Naive thymus-derived CD4-positive, alpha-beta T cell (primary cell): Measurements from ENCODE around the gene TMEM266. TPM values are rescaled to one million over a fixed set of nuclear protein-coding genes. Genes with fewer than 3 reads are reported as not detected.

ENCODE experiments used
- ATAC-seq: fragments of 150-1000 bp; cut with Tn5 transposase; 2 replicates; pipeline ENCODE4 v1.10.0; 2021; ENCODE audit warnings: mild to moderate bottlenecking, moderate library complexity
- CTCF ChIA-PET: fragments of 350-600 bp; sonication (Branson Sonifier 250); formaldehyde crosslinking; loops from one replicate; lab custom pipeline; 2021; ENCODE audit warnings: antibody characterized with exemption; lab: Charles Lee
- POLR2A ChIA-PET: fragments of 350-600 bp; sonication (Branson Sonifier 250); formaldehyde crosslinking; loops from one replicate; lab custom pipeline; 2021; ENCODE audit warnings: antibody characterized with exemption, inconsistent platforms; lab: Charles Lee
- DNase-seq, 9 donors: peaks; one replicate each; pipeline versions ENCODE4 v3.0.0 to v3.0.0-alpha.2; 2020 to 2022; ENCODE audit warnings: mixed read lengths in 1 of 9
- H3K27ac ChIP-seq: one replicate; pipeline ENCODE4 v1.7.0; 2013; ENCODE audit warnings: mild to moderate bottlenecking, low read depth, low read length, moderate library complexity
- H3K27me3 ChIP-seq, 2 donors: one replicate each; pipeline ENCODE4 v1.7.0; 2013; ENCODE audit warnings: low read length in 2 of 2, mild to moderate bottlenecking in 2 of 2, moderate library complexity in 2 of 2; ENCODE audit not compliant: control insufficient read depth in 2 of 2, insufficient read depth in 2 of 2
- H3K36me3 ChIP-seq, 3 experiments: 1 replicate in 2 of 3; 2 replicates in 1 of 3; pipeline ENCODE4 v1.7.0; 2013; ENCODE audit warnings: low read length in 3 of 3, mild to moderate bottlenecking in 3 of 3, moderate library complexity in 1 of 3; ENCODE audit not compliant: insufficient read depth in 3 of 3, control insufficient read depth in 2 of 3
- H3K4me1 ChIP-seq, 2 donors: one replicate each; pipeline ENCODE4 v1.7.0; 2013; ENCODE audit warnings: low read length in 2 of 2, mild to moderate bottlenecking in 2 of 2, moderate library complexity in 1 of 2; ENCODE audit not compliant: control insufficient read depth in 2 of 2, insufficient read depth in 2 of 2
- H3K4me3 ChIP-seq: 2 replicates; pipeline ENCODE4 v1.7.0; 2013; ENCODE audit warnings: mild to moderate bottlenecking, low read length
- H3K9me3 ChIP-seq, 3 experiments: 1 replicate in 2 of 3; 2 replicates in 1 of 3; pipeline ENCODE4 v1.7.0; 2013; ENCODE audit warnings: low read length in 3 of 3; ENCODE audit not compliant: control insufficient read depth in 2 of 3
- H3K27ac Mint-ChIP-seq, 9 donors: one replicate each; pipeline ENCODE4 v1.8.0; 2020 to 2022; ENCODE audit warnings: mixed read lengths in 9 of 9, mild to moderate bottlenecking in 8 of 9, moderate library complexity in 5 of 9, inconsistent platforms in 2 of 9
- H3K27me3 Mint-ChIP-seq, 5 donors: one replicate each; pipeline ENCODE4 v1.8.0; 2021 to 2022; ENCODE audit warnings: mixed read lengths in 5 of 5, mild to moderate bottlenecking in 1 of 5
- H3K36me3 Mint-ChIP-seq, 5 donors: one replicate each; pipeline ENCODE4 v1.8.0; 2020 to 2022; ENCODE audit warnings: mixed read lengths in 5 of 5, mild to moderate bottlenecking in 3 of 5, inconsistent platforms in 1 of 5
- H3K4me1 Mint-ChIP-seq, 7 donors: one replicate each; pipeline ENCODE4 v1.8.0; 2020 to 2022; ENCODE audit warnings: mixed read lengths in 7 of 7, mild to moderate bottlenecking in 3 of 7, inconsistent platforms in 1 of 7
- H3K4me3 Mint-ChIP-seq, 10 donors: one replicate each; pipeline ENCODE4 v1.8.0; 2020 to 2022; ENCODE audit warnings: mild to moderate bottlenecking in 10 of 10, mixed read lengths in 10 of 10, moderate library complexity in 6 of 10, inconsistent platforms in 2 of 10
- H3K9me3 Mint-ChIP-seq, 11 donors: one replicate each; pipeline ENCODE4 v1.8.0; 2020 to 2022; ENCODE audit warnings: mixed read lengths in 11 of 11, mild to moderate bottlenecking in 4 of 11, inconsistent platforms in 1 of 11, moderate library complexity in 1 of 11
- intact Hi-C, 2 donors: fragments of 100-400 bp; cut with micrococcal nuclease; formaldehyde crosslinking; loops; one replicate each; pipeline ENCODE4 v1.15.1; 2023
- polyA plus RNA-seq, 2 donors: library from polyadenylated mRNA; unstranded; fragments of 300-500 nt; fragmentation: Illumina TruSeq; gene quantifications; one replicate each; pipeline ENCODE4 v1.2.3, GENCODE V29; 2021
- total RNA-seq, 6 experiments: library from RNA in 5 of 6; stranded (reverse) in 5 of 6; gene quantifications; 1 replicate in 5 of 6; 2 replicates in 1 of 6; pipeline ENCODE4 v1.2.3 and lab custom pipeline; 2021 to 2026

The TMEM266 gene
- total and polyA plus RNA-seq, 7 experiments from 2014 or later: not detected

DNA sequence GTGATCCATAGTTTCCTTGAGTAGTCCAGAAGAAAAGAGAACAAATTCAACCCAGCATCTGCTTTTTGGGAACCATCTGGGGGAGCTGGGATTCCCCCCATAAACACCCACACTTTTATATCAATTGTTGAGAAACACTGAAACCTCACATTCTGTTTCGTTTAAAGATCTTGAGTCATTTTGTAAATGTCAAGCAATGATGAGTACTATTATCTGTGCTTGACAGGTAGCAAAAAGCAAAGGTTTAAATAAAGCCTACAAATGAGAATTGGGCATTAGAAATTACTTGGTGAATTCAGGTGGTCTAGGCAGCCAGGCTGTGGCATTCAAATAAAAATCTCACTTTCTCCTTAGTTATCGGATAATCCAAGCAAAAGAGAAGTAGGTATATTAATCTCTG, 75.7 kb downstream of the TMEM266 start:
- DNase-seq (no peak), ATAC-seq (no peak)
- intact Hi-C loops: no loop called here
- POLR2A ChIA-PET: no interaction called here
- Mint-ChIP-seq H3K27me3 (peaks cover 0 to 29% (median 1%) of the 10 kb centered on the region in 5 donors), H3K36me3 (no peaks in the 10 kb centered on the region), H3K4me3 (no peak overlapping the region), H3K27ac (no peak overlapping the region), H3K4me1 (peaks cover 0 to 11% (median 0%) of the 10 kb centered on the region in 7 donors), H3K9me3 (peaks cover 0 to 6% (median 0%) of the 10 kb centered on the region in 11 donors)
- CTCF ChIA-PET: no interaction called here
- H3K4me3 ChIP-seq: no peak overlapping the region
- no peaks in the 10 kb centered on the region for H3K9me3 ChIP-seq
- H3K36me3 ChIP-seq: no peaks in the 10 kb centered on the region
- no peaks in the 10 kb centered on the region for H3K27me3 ChIP-seq
- no peak overlapping the region for H3K27ac ChIP-seq
- no peaks in the 10 kb centered on the region for H3K4me1 ChIP-seq

- no peak for DNase-seq
- Histone ChIP-seq H3K27me3 (no peaks in the 10 kb centered on the region), H3K4me1 (no peaks in the 10 kb centered on the region), H3K27ac (no peak overlapping the region), H3K9me3 (no peaks in the 10 kb centered on the region), H3K4me3 (no peak overlapping the region), H3K36me3 (no peaks in the 10 kb centered on the region)
- Mint-ChIP-seq H3K4me1 (peaks cover 0 to 11% (median 0%) of the 10 kb centered on the region in 7 donors), H3K36me3 (no peaks in the 10 kb centered on the region), H3K27me3 (peaks cover 1 to 39% (median 9%) of the 10 kb centered on the region in 5 donors), H3K27ac (no peak overlapping the region), H3K4me3 (no peak overlapping the region), H3K9me3 (peaks cover 0 to 6% (median 0%) of the 10 kb centered on the region in 11 donors)
- ChIA-PET POLR2A (no interaction called here), CTCF (interaction anchor here (0.6 to 2.8 kb wide), 5 partner anchors 11 to 329 kb away, joined by 4 to 23 read pairs (median 12); no protein-coding TSS in a partner anchor)
- intact Hi-C loops: no loop called here
- no peak for ATAC-seq
These were observed 78.7 kb downstream of the TMEM266 start for GRCh38 chr15:76138436-76138835.

DNA sequence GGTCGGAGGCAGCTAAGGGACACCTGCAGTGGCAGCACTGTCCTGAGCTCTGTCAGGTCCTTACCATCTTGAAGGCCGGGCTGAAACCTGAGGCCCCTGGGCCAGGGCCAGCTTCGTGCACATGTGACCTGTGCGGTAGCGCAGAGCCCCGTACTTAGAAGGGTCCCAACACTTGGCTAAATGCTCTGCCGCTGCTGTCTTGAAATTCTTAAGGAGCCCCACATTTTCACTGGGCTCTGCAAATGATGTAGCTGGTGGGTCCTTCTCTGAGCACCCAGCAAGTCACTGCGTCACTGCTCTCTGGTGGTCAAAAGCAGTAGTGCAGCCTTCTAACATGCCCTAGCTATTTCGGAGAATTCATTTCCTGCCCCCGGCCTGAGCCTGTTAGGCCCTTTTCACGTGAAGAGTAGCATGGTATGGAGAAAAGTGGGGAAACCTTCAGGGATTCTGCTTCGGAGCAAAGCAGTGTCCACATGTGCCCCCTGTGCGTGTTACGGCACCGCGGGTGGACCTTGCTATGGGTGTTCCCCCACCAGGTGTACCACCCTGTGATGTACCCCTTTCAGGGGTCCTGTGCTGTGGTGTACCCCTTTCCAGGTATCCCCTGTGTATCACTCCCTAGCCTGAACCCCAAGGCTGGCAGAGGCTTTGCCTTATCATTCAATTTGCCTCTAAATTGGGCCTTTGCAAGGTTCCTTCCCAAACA, 79.7 kb downstream of the TMEM266 start:
- peaks cover 8 to 41% (median 14%) of the 10 kb centered on the region in 5 donors for H3K27me3 Mint-ChIP-seq
- POLR2A ChIA-PET: no interaction called here
- no peaks in the 10 kb centered on the region for H3K36me3 ChIP-seq
- DNase-seq (peak; percentile 38 to 67 (median 58)), ATAC-seq (peak; percentile 90)
- no peaks in the 10 kb centered on the region for H3K27me3 ChIP-seq
- no peaks in the 10 kb centered on the region for H3K9me3 ChIP-seq
- H3K4me1 Mint-ChIP-seq: peaks cover 0 to 11% (median 0%) of the 10 kb centered on the region in 7 donors
- no peaks in the 10 kb centered on the region for H3K36me3 Mint-ChIP-seq
- H3K27ac Mint-ChIP-seq: no peak overlapping the region
- peaks cover 0 to 6% (median 0%) of the 10 kb centered on the region in 11 donors for H3K9me3 Mint-ChIP-seq
- CTCF ChIA-PET: interaction anchor here (0.8 to 2.8 kb wide), 7 partner anchors 10 to 410 kb away, joined by 4 to 23 read pairs (median 7); no protein-coding TSS in a partner anchor
- no peak overlapping the region for H3K4me3 Mint-ChIP-seq
- no peak overlapping the region for H3K4me3 ChIP-seq
- H3K4me1 ChIP-seq: no peaks in the 10 kb centered on the region
- H3K27ac ChIP-seq: no peak overlapping the region
- intact Hi-C loops: loop anchor here (1.0 kb wide), 2 partner anchors 82 to 329 kb away; no protein-coding TSS in a partner anchor

- ChIA-PET POLR2A (no interaction called here), CTCF (interaction anchor here (0.8 to 2.8 kb wide), 6 partner anchors 10 to 330 kb away, joined by 4 to 23 read pairs (median 10); no protein-coding TSS in a partner anchor)
- Mint-ChIP-seq H3K27ac (no peak overlapping the region), H3K27me3 (peaks cover 13 to 41% (median 14%) of the 10 kb centered on the region in 5 donors), H3K9me3 (peaks cover 0 to 2% (median 0%) of the 10 kb centered on the region in 11 donors), H3K36me3 (no peaks in the 10 kb centered on the region), H3K4me1 (peaks cover 0 to 11% (median 0%) of the 10 kb centered on the region in 7 donors), H3K4me3 (no peak overlapping the region)
- Histone ChIP-seq H3K36me3 (no peaks in the 10 kb centered on the region), H3K4me1 (no peaks in the 10 kb centered on the region), H3K27me3 (peaks cover 0 to 3% of the 10 kb centered on the region in 2 donors), H3K27ac (no peak overlapping the region), H3K4me3 (no peak overlapping the region), H3K9me3 (no peaks in the 10 kb centered on the region)
- intact Hi-C loops: no loop called here
- DNase-seq (no peak), ATAC-seq (no peak)
These were observed 80.3 kb downstream of the TMEM266 start for GRCh38 chr15:76140074-76140464.

- Mint-ChIP-seq H3K9me3 (no peaks in the 10 kb centered on the region), H3K4me1 (peaks cover 9 to 15% (median 11%) of the 10 kb centered on the region in 7 donors), H3K27ac (no peak overlapping the region), H3K36me3 (no peaks in the 10 kb centered on the region), H3K27me3 (peaks cover 27 to 49% (median 33%) of the 10 kb centered on the region in 5 donors), H3K4me3 (no peak overlapping the region)
- DNase-seq (no peak), ATAC-seq (no peak)
- Histone ChIP-seq H3K36me3 (no peaks in the 10 kb centered on the region), H3K27me3 (peaks cover 0 to 3% of the 10 kb centered on the region in 2 donors), H3K27ac (no peak overlapping the region), H3K9me3 (no peaks in the 10 kb centered on the region), H3K4me1 (peaks cover 0 to 4% of the 10 kb centered on the region in 2 donors), H3K4me3 (no peak overlapping the region)
- ChIA-PET POLR2A (no interaction called here), CTCF (interaction anchor here (0.6 to 1.0 kb wide), 2 partner anchors 90 to 719 kb away, joined by 3 read pairs; no protein-coding TSS in a partner anchor)
- intact Hi-C loops: no loop called here
These were observed 87.0 kb downstream of the TMEM266 start for GRCh38 chr15:76146812-76147211.

DNA sequence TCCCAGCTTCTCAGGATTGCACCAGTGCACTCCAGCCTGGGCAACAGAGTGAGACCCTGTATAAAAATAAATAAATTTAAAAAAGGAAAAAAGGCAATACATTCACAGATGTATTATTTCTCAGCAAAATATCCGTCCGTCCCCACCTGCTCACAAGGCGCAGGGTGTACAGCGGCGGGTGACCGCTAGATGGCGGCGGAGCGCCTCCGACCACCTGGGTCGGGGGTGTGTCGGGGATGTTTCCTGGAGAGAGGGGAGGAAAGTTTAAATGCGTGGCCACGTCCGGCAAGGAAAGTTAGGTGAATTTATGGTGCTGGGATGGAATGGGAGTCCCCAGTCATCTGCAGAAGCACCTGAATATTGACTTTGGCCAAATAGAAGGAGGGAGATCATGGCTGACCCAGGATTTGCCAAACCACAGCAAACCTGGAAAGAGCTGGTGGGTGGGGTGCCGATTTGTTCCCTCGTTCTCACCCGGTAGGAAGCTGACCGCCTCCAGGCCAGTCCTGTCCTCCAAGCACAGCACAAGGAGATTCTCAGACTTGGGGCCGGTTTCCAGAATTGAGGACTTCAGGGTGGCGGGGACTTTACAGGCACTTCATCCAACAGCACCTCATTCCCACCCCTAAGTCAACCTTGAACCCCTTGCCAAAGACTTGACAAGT, 88.3 kb downstream of the TMEM266 start:
- Mint-ChIP-seq H3K4me1 (peaks cover 9 to 15% (median 11%) of the 10 kb centered on the region in 7 donors), H3K27ac (peak overlapping the region in 1 of 9 donors; percentile 47), H3K4me3 (peak overlapping the region in 7 of 10 donors; percentile 39 to 66 (median 56)), H3K9me3 (no peaks in the 10 kb centered on the region), H3K27me3 (peaks cover 25 to 45% (median 33%) of the 10 kb centered on the region in 5 donors), H3K36me3 (no peaks in the 10 kb centered on the region)
- peaks cover 0 to 3% of the 10 kb centered on the region in 2 donors for H3K27me3 ChIP-seq
- H3K9me3 ChIP-seq: no peaks in the 10 kb centered on the region
- ATAC-seq (peak; percentile 71), DNase-seq (peak; percentile 13 to 75 (median 52))
- POLR2A ChIA-PET: no interaction called here
- no peaks in the 10 kb centered on the region for H3K36me3 ChIP-seq
- H3K27ac ChIP-seq: no peak overlapping the region
- no peak overlapping the region for H3K4me3 ChIP-seq
- peaks cover 0 to 4% of the 10 kb centered on the region in 2 donors for H3K4me1 ChIP-seq
- CTCF ChIA-PET: interaction anchor here (3.3 kb wide), 1 partner anchor 8 kb away, joined by 15 read pairs; no protein-coding TSS in a partner anchor
- intact Hi-C loops: no loop called here
